OCI-LY7 (cell line): Measurements from ENCODE around the gene CNIH1. TPM values are rescaled to one million over a fixed set of nuclear protein-coding genes. Genes with fewer than 3 reads are reported as not detected.
"Not testable (repeated sequence)": the region's sequence is repeated elsewhere in the genome, so short reads cannot be mapped to it uniquely, and the experiment has no call there.

ENCODE experiments used
- BruUV-seq: library from RNA; stranded (reverse); fragments of 400-500 nt; replicated peaks from 2 replicates; lab custom pipeline; 2021; lab: Mats Ljungman, UMichigan
- CTCF ChIA-PET: fragments of 300-600 bp; sonication (Branson Sonifier 250); formaldehyde crosslinking; loops from one replicate; lab custom pipeline; 2022; ENCODE audit warnings: antibody characterized with exemption; ENCODE audit not compliant: unreplicated experiment; lab: Charles Lee
- POLR2A ChIA-PET: fragments of 300-600 bp; sonication (Branson Sonifier 250); formaldehyde crosslinking; loops from one replicate; lab custom pipeline; 2022; ENCODE audit warnings: antibody characterized with exemption; lab: Charles Lee
- DNase-seq: peaks from one replicate; pipeline ENCODE4 v3.0.0-alpha.2; 2015; ENCODE audit warnings: low spot score
- H2AFZ ChIP-seq: fragments of 200-600 bp; sonication (generic), shearing (Covaris generic); 2 replicates; pipeline ENCODE4 v1.6.1; 2014; ENCODE audit warnings: mild to moderate bottlenecking, antibody characterized with exemption, low read length, moderate library complexity
- H3K27ac ChIP-seq: fragments of 200-600 bp; sonication (generic); 2 replicates; pipeline ENCODE4 v1.5.1; 2014; ENCODE audit warnings: mixed run types, low read depth, mild to moderate bottlenecking, moderate library complexity, low read length, inconsistent platforms; ENCODE audit not compliant: poor library complexity, severe bottlenecking
- H3K36me3 ChIP-seq: fragments of 200-600 bp; sonication (generic); 2 replicates; pipeline ENCODE4 v1.6.1; 2014; ENCODE audit warnings: mild to moderate bottlenecking, antibody characterized with exemption, low read length, moderate library complexity, mixed read lengths; ENCODE audit not compliant: insufficient read depth
- H3K4me1 ChIP-seq: fragments of 200-600 bp; sonication (generic); 2 replicates; pipeline ENCODE4 v1.5.1; 2014; ENCODE audit warnings: mild to moderate bottlenecking, low read length; ENCODE audit not compliant: insufficient read depth, poor library complexity, severe bottlenecking
- H3K4me2 ChIP-seq: fragments of 200-600 bp; sonication (generic); 2 replicates; pipeline ENCODE4 v1.6.1; 2014; ENCODE audit warnings: mild to moderate bottlenecking, low read length
- H3K4me3 ChIP-seq: fragments of 200-600 bp; sonication (generic); 2 replicates; pipeline ENCODE4 v1.5.1; 2014; ENCODE audit warnings: mild to moderate bottlenecking, low read depth, low read length; ENCODE audit not compliant: poor library complexity, severe bottlenecking
- H3K79me2 ChIP-seq: fragments of 200-600 bp; sonication (generic); 2 replicates; pipeline ENCODE4 v1.6.1; 2016; ENCODE audit warnings: low read depth, mild to moderate bottlenecking, low read length, moderate library complexity, mixed read lengths; ENCODE audit not compliant: insufficient read depth
- H3K9me2 ChIP-seq: fragments of 200-600 bp; sonication (generic); 2 replicates; pipeline ENCODE4 v1.6.1; 2016; ENCODE audit warnings: mild to moderate bottlenecking, low read length, mixed read lengths; ENCODE audit not compliant: insufficient read depth
- H3K9me3 ChIP-seq: fragments of 200-600 bp; sonication (generic); 2 replicates; pipeline ENCODE4 v1.6.1; 2014; ENCODE audit warnings: mild to moderate bottlenecking, mixed run types, low read length, mixed read lengths
- H4K20me1 ChIP-seq: fragments of 200-600 bp; sonication (generic); 2 replicates; pipeline ENCODE4 v1.6.1; 2014; ENCODE audit warnings: mild to moderate bottlenecking, antibody characterized with exemption, low read length, moderate library complexity, mixed read lengths; ENCODE audit not compliant: insufficient read depth
- EZH2phosphoT487 ChIP-seq: fragments of 200-600 bp; sonication (generic); IDR thresholded peaks from 2 replicates; pipeline ENCODE4 v1.6.1; 2018; ENCODE audit warnings: low read depth, borderline replicate concordance, mild to moderate bottlenecking, mixed run types, antibody characterized with exemption, low read length, moderate library complexity, mixed read lengths
- intact Hi-C: fragments of 100-400 bp; cut with micrococcal nuclease; formaldehyde crosslinking; loops from one replicate; pipeline ENCODE4 v1.10.0; 2022; ENCODE audit not compliant: unreplicated experiment
- total RNA-seq, 2 experiments: library from RNA; depleted of rRNA in 1 of 2; stranded (reverse); fragments of >200 nt in 1 of 2; shearing (Covaris generic) in 1 of 2; gene quantifications; 2 replicates each; pipeline ENCODE4 v1.2.3, GENCODE V29; 2014 to 2022
- TF ChIP-seq, protein P1 (sequence below): fragments of 200-600 bp; sonication (generic); conservative IDR thresholded peaks from 2 replicates; pipeline ENCODE4 v1.5.1; 2014; ENCODE audit warnings: mild to moderate bottlenecking, antibody characterized with exemption, low read length, moderate library complexity, mixed read lengths

CNIH1 gene
- total RNA-seq, 2 experiments from 2014 or later: 29.7 to 96.6 TPM

DNA sequence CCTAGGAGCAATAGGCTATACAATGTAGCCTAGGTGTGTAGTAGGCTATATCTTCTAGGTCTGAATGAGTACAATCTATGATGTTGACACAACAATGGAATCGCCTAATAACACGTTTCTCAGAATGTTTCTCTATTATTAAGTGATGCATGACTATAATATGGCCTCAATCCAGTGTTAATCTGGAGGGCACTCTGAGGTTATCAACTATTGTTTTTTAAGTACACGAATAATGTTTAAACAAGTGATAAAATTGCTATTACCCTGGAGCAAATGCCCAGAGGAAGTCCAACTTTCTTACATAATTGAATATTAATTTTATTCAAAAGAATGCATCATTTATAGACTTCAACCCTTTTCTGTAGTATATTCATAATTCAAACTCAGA is 16.4 kb upstream of the CNIH1 start:
- no peak overlapping the region for H3K27ac ChIP-seq
- H3K79me2 ChIP-seq: no peaks in the 10 kb centered on the region
- intact Hi-C loops: no loop called here
- CTCF ChIA-PET: no interaction called here
- no peaks in the 10 kb centered on the region for H4K20me1 ChIP-seq
- no peaks in the 10 kb centered on the region for H3K4me1 ChIP-seq
- H3K4me2 ChIP-seq: no peak overlapping the region
- H2AFZ ChIP-seq: no peak overlapping the region
- no peak for DNase-seq
- peaks cover 8% of the 10 kb centered on the region; the same call in 1 of the 2 replicates for H3K9me3 ChIP-seq
- TF ChIP-seq, protein P1, sequence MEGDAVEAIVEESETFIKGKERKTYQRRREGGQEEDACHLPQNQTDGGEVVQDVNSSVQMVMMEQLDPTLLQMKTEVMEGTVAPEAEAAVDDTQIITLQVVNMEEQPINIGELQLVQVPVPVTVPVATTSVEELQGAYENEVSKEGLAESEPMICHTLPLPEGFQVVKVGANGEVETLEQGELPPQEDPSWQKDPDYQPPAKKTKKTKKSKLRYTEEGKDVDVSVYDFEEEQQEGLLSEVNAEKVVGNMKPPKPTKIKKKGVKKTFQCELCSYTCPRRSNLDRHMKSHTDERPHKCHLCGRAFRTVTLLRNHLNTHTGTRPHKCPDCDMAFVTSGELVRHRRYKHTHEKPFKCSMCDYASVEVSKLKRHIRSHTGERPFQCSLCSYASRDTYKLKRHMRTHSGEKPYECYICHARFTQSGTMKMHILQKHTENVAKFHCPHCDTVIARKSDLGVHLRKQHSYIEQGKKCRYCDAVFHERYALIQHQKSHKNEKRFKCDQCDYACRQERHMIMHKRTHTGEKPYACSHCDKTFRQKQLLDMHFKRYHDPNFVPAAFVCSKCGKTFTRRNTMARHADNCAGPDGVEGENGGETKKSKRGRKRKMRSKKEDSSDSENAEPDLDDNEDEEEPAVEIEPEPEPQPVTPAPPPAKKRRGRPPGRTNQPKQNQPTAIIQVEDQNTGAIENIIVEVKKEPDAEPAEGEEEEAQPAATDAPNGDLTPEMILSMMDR: no peak
- TF ChIP-seq EZH2phosphoT487: no peak
- no TSS peak for BruUV-seq
- no peaks in the 10 kb centered on the region for H3K9me2 ChIP-seq
- no peaks in the 10 kb centered on the region for H3K36me3 ChIP-seq
- POLR2A ChIA-PET: interaction anchor here (0.7 to 1.4 kb wide), 4 partner anchors 11 to 517 kb away, joined by 3 to 5 read pairs (median 5); no protein-coding TSS in a partner anchor
- no peak overlapping the region for H3K4me3 ChIP-seq

DNA sequence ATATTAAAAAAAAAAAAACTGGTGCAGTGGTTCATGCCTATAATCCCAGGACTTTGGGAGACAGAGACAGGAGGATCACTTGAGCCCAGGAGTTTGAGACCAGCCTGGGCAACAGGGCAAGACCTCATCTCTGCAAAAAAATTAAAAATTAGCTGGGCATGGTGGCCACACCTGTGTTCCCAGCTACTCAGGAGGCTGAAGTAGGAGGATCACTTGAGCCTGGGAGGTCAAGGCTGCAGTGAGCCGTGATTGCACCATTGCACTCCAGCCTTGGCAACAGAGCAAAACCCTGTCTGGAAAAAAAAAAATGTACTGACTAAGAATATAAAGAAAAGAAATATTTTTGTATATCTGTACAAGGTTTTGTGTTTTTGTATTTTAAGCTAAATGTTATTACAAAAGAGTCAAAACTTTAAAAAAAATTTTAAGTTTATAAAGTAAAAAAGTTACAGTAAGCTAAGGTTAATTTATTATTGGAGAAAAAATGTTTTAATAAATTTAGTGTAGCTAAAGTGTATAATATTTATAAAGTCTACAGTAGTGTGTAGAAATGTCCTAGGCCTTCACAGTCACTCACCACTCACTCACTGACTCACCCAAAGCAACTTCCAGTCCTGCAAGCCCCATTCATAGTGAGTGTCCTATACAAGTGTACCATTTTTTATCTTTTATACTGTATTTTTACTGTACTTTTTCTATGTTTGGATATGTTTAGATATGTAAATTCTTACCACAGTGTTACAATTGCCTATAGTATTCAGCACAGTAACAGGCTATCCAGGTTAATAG is 15.8 kb upstream of the CNIH1 start:
- H3K27ac ChIP-seq, H3K4me2 ChIP-seq, H3K4me1 ChIP-seq, H3K4me3 ChIP-seq, DNase-seq, H3K9me3 ChIP-seq, H3K36me3 ChIP-seq, H4K20me1 ChIP-seq, intact Hi-C loops, H3K9me2 ChIP-seq, H3K79me2 ChIP-seq, H2AFZ ChIP-seq, BruUV-seq, CTCF ChIA-PET: not testable (repeated sequence)
- POLR2A ChIA-PET: interaction anchor here (0.5 to 1.4 kb wide), 7 partner anchors 10 to 540 kb away, joined by 3 to 5 read pairs (median 5); no protein-coding TSS in a partner anchor

DNA sequence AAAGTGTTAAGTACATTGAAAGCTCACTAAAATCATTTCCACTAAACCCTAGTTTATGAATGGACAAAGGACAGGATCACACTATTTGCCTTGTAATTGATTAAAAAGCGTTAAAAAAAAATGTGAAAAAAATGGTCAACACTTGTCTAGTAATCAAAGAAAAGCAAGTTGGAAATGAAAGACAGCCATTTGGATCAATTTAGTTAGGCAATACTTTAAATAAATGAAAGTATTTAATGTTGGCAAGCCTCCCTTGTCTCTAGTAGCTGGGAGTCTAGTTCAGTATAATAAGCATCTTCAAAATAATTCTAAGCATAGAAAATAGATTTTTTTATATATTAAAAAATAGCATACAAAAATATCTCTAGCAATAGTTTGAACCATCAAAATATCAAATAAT is 14.2 kb upstream of the CNIH1 start:
- no peaks in the 10 kb centered on the region for H3K36me3 ChIP-seq
- H3K4me2 ChIP-seq: no peak overlapping the region
- H3K4me3 ChIP-seq: no peak overlapping the region
- no TSS peak for BruUV-seq
- H2AFZ ChIP-seq: no peak overlapping the region
- H3K27ac ChIP-seq: no peak overlapping the region
- no peaks in the 10 kb centered on the region for H3K4me1 ChIP-seq
- H3K9me3 ChIP-seq: peaks cover 8% of the 10 kb centered on the region; the same call in 1 of the 2 replicates
- intact Hi-C loops: no loop called here
- DNase-seq: no peak
- no peaks in the 10 kb centered on the region for H4K20me1 ChIP-seq
- CTCF ChIA-PET: no interaction called here
- no peaks in the 10 kb centered on the region for H3K9me2 ChIP-seq
- no peaks in the 10 kb centered on the region for H3K79me2 ChIP-seq
- TF ChIP-seq, protein P1: no peak
- no peak for TF ChIP-seq EZH2phosphoT487
- POLR2A ChIA-PET: interaction anchor here (0.6 to 0.7 kb wide), 3 partner anchors 10 to 336 kb away, joined by 3 read pairs; no protein-coding TSS in a partner anchor

DNA sequence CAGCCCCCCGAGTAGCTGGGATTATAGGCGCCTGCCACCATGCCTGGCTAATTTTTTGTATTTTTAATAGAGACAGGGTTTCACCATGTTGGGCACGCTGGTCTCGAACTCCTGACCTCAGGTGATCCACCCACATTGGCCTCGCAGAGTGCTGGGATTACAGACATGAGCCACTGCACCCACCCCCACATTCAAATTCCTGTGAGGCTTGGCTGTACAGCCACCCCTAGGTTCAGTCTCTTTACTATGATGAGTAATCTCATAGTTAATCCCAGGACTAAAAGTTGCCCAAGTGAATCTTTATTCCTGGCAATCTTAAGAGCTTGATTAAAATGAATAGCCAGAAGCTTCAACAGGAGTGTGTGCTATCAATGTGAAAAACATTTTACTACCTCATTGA is 12.8 kb upstream of the CNIH1 start:
- H3K36me3 ChIP-seq, H4K20me1 ChIP-seq, H3K4me3 ChIP-seq, H3K4me2 ChIP-seq, H3K27ac ChIP-seq, intact Hi-C loops, POLR2A ChIA-PET, DNase-seq, H3K9me2 ChIP-seq, H3K4me1 ChIP-seq, H3K9me3 ChIP-seq, H3K79me2 ChIP-seq, BruUV-seq, CTCF ChIA-PET, H2AFZ ChIP-seq: not testable (repeated sequence)
